ENCODE measurements around the gene BATF.
A peak's percentile ranks its signal among the peaks of the same experiment; 100 is the strongest.
"Not testable (repeated sequence)": the region's sequence is repeated elsewhere in the genome, so short reads cannot be mapped to it uniquely, and the experiment has no call there.

Gene BATF, protein sequence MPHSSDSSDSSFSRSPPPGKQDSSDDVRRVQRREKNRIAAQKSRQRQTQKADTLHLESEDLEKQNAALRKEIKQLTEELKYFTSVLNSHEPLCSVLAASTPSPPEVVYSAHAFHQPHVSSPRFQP

GRCh38 chr14:75522224-75522982, at the start of gene BATF:
BATF (plus strand) TSS chr14:75522469; CDS start chr14:75522683, 214 bp downstream.
- peak; percentile 32 for DNase-seq (ENCODE audit: low spot score)

GRCh38 chr14:75474127-75474526, 48.1 kb upstream of the BATF start:
- DNase-seq (ENCODE audit: low spot score) = not testable (repeated sequence)

- DNase-seq (ENCODE audit: low spot score) = no peak
Observed at GRCh38 chr14:75476274-75476995, 45.8 kb upstream of the BATF start.

- DNase-seq (ENCODE audit: low spot score) = no peak
Observed at GRCh38 chr14:75477881-75478280, 44.4 kb upstream of the BATF start.

GRCh38 chr14:75479770-75480600, 42.3 kb upstream of the BATF start:
- DNase-seq (ENCODE audit: low spot score) = no peak

DNA sequence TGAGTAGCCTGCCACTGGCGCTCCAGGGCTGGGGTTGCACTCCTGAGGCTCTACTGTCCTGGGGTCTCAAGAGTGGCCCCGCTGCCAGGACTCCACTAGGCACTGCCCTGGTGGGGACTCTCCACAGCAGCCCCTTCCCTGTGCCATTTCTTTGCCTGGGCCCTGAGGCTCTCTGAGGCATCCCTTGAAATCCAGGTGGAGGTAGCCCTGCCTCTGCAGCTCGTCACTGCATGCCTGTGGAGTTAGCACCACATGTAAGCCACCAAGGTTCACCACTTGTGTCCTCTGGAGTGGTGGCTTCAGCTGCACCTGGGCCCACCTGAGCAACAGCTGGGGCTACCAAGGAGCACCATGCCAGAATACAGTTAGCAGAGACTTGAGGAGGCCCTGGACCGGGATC, 39.9 kb upstream of the BATF start:
- DNase-seq (ENCODE audit: low spot score) = no peak

DNA sequence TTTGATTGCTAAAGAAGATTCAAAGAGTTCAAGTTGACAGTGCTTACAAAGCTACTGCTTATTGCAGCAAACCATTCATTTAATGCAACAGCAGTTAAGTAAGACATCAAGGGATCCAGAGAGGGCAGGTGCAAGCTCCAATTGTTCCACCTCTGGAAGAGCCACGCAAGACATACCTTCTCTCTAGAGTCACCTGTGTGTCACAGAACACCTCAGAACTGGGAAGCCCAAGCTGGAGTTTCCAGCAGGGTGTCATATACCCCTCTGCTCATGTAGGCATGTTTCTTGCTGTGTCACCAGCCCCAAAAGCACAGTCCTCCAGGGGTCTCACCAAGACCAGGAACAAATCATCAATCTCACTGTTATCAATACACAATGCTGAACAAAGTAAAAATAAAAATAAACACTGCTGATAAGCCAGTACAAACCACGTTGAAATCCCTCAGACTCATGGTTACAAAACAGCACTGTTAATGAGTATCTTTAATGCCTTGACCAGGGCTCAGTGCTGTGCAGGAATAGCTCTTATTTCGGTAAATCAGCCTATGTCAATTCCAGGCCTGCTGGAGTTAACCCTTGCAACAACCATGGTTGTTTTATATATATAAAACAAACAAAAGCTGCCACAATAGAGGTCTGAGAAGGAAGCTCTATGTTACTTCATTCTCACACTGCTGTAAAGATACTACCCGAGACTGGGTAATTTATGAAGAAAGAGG, 37.4 kb upstream of the BATF start:
- no peak for DNase-seq (ENCODE audit: low spot score)

GRCh38 chr14:75486318-75486717, 36.0 kb upstream of the BATF start:
- no peak for DNase-seq (ENCODE audit: low spot score)

DNA sequence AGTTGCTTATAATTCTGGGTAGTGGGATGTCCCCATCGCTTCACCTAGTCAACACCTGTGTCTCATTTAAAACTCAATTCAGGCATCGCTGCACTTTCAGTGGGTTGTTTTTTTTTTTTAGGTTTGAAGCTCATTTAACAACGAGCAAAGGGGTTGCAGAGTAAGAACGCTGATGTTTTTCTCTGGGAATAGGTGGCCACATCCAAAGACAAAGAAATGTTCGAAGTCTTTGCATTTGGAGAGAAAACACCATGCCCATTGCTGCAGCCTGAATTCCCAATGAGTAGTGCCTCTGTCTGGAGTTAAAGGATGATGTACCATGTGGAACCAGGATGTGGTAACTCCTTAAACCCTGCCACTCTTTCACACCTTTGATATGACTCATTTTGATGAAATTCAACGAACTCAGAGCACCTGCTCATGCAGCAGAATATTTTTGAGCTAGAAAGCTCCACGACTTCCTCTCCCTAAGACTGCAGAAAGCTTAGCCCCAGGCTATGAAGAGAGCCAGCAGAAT, 35.1 kb upstream of the BATF start:
- DNase-seq (ENCODE audit: low spot score) = no peak

- no peak for DNase-seq (ENCODE audit: low spot score)
Observed at GRCh38 chr14:75489480-75489837, 32.8 kb upstream of the BATF start.

DNA sequence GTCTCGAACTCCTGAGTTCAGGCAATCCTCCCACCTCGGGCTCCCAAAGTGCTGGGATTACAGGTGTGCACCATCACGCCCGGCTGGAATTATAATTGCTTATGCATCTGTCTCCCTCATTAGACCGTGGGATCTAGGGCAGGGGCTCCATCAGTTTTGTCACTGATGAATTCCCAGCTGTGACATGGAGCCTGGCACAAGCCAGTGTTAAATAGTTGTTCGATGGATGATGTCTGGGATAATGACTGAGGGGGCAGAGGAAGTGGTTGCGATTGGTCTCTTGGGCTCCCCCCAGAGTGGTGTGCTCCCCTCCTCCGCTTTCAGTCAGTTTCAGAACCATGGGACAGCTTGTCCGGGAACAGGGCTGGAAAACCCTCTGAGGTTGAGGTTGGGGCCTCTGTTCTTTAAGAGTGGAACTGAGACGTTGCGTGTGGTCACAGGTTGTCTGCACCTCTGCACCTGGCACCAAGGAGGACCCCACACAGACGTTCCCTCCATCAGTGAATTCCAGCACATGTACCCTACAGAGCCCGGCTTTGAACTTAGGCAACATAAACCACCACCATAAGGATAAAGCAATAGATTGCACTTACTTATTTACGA, 30.8 kb upstream of the BATF start:
- DNase-seq (ENCODE audit: low spot score) = no peak

DNA sequence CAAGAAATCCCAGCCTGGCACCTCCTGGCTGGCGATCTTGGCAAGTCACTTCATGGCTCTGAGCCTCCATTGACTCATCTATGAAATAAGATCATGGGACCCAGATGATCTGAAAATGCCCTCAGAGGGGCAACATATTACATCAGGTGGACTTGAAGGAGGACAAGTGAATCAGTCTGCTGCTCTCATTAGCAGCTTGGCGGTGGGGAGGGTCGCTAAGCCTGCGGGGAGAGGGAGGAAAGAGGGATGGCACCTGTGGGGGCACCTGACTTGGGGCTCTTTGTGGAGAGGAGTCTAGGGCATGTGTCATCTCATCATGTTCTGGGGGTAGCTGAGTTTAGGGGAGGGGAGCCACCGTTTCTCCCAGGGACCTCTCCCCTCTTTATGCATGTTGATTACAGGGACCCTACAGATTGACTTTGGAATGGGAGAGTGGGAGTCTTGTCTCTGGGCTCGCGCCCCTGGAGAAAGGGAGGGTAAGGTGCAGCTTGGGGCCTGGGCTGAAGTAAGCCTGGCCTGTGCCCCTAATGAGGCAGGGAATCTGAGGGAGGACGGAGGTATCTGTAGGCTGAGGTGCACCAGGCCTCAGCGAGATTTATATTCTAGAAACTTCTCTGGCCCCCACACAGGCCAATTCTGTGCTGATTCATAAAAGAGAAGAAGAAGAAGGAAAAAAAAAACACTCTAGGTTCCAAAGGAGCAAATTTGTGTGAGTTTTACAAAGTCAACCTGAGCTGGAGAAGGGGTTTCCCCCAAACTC, 29.3 kb upstream of the BATF start:
- DNase-seq (ENCODE audit: low spot score) = no peak

DNA sequence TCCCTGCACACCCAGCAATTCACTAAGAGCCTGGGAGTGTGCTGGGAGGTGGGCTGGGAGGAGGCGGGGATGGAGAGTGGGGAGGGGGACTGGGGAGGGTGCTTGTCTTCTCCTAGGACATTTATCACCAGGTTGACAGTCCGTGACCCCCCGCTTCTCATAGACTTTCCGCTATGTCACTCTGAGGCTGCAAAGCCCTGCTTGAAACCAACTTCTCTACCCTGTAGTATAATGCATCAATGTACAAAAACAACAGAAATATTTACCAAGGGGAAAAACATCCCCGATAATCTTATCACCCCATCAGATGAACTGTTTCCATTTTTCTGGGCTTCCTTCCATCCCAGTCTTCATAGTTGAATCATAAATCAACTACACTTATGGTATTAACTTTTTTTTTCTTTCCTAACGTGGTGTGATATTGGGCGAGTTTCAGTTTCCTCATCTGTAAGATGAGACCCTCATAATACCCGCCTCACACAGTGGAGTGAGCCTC, 28.6 kb upstream of the BATF start:
- no peak for DNase-seq (ENCODE audit: low spot score)

GRCh38 chr14:75494896-75495295, 27.4 kb upstream of the BATF start:
- no peak for DNase-seq (ENCODE audit: low spot score)

DNA sequence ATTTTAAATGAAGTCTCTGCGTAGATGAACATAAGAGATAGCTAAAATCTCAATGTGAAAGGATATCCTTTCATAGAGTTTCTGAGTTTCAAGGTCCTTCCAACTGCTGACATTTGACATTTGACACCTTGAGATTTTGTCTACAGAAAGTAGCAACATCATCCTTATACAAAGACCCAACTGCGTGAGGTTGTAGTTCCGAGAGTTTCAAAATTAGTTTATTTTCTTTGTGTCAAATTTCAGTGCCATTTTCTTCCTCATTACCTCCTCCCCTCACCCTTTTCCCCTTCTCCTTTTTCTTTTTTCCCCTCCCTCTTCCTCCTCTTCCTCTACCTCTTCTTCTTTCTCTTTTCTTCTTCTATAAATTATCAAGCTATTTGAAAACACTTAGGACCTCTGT, 26.9 kb upstream of the BATF start:
- no peak for DNase-seq (ENCODE audit: low spot score)

DNA sequence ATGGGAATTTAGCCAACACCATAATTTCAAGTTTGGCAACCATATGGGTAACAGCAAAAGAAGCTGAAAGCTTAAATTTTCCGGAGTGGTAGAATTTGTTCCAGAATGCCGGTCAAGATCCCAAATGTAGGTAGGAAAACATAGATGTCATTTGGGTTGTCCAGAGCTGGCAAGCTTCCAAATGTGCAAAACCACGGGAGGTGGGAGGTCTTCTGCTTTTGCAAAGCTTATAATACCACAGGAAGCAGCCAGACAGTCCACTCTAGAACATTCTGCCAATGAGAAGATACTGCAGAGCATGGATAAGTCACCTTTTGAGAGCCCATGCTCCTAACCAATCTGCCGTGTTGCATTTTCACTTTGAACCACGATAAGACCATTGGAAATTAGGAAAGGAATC, 26.4 kb upstream of the BATF start:
- no peak for DNase-seq (ENCODE audit: low spot score)

- DNase-seq (ENCODE audit: low spot score) = no peak
Observed at GRCh38 chr14:75496755-75497154, 25.5 kb upstream of the BATF start.

DNA sequence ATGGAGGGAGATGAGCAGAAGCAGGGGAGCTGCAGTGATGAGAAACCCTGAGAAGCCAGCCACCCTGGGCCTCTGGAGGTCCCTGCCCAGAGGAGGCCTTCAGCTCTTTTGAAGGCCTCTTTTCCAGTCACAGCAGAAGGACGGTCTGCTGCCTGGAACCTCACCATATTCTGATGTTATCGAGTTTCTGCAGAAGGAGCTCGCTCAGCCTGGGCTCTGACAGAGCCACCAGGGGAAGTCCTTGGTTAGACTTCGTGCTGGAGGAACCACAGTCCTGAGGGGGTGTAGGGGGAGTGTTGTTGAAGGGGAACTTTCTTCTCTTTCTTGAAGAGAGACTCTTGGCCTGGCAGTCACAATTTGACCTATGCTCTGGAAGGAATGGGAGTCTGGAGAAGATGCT, 25.1 kb upstream of the BATF start:
- no peak for DNase-seq (ENCODE audit: low spot score)

- DNase-seq (ENCODE audit: low spot score) = no peak
Observed at GRCh38 chr14:75497701-75498100, 24.6 kb upstream of the BATF start.
